Heart right ventricle (tissue), 16 donors: ENCODE results near the gene CA10. TPM values are rescaled to one million over a fixed set of nuclear protein-coding genes. Genes with fewer than 3 reads are reported as not detected.

Experiments
- ATAC-seq, 8 donors: fragments of 200-7000 bp; cut with Tn5 transposase; one replicate each; pipeline ENCODE4 v1.9.1; 2020; ENCODE audit warnings: mild to moderate bottlenecking in 8 of 8, moderate library complexity in 8 of 8, moderate number of reproducible peaks in 1 of 8
- DNase-seq, 2 donors: peaks; one replicate each; pipeline ENCODE4 v3.0.0-alpha.2; 2020
- H3K27ac ChIP-seq, 10 donors: fragments of 200-600 bp; sonication (generic) in 2 of 10; one replicate each; pipeline versions ENCODE4 v1.5.0 to v1.8.0; 2020 to 2022; ENCODE audit warnings: mild to moderate bottlenecking in 3 of 10
- H3K27me3 ChIP-seq, 7 donors: fragments of 200-600 bp; one replicate each; pipeline ENCODE4 v1.8.0; 2021 to 2022; ENCODE audit warnings: mild to moderate bottlenecking in 2 of 7
- H3K36me3 ChIP-seq, 9 donors: fragments of 200-600 bp; sonication (generic) in 1 of 9; one replicate each; pipeline versions ENCODE4 v1.5.0 to v1.8.0; 2020 to 2022; ENCODE audit warnings: mild to moderate bottlenecking in 2 of 9
- H3K4me1 ChIP-seq, 9 donors: fragments of 200-600 bp; sonication (generic) in 1 of 9; one replicate each; pipeline versions ENCODE4 v1.5.0 to v1.8.0; 2020 to 2022; ENCODE audit warnings: mild to moderate bottlenecking in 4 of 9
- H3K4me3 ChIP-seq, 10 donors: fragments of 200-600 bp; sonication (generic) in 2 of 10; one replicate each; pipeline versions ENCODE4 v1.5.0 to v1.8.0; 2020 to 2022; ENCODE audit warnings: mild to moderate bottlenecking in 7 of 10, moderate library complexity in 2 of 10
- H3K9me3 ChIP-seq, 11 donors: fragments of 200-600 bp in 10 of 11; sonication (generic) in 2 of 11; one replicate each; pipeline versions ENCODE4 v1.5.0 to v1.8.0; 2013 to 2022; ENCODE audit warnings: mild to moderate bottlenecking in 2 of 11, control low read depth in 1 of 11, moderate library complexity in 1 of 11
- WGBS, 2 donors: extraction: QIAGEN DNeasy Blood & Tissue Kit; methylation state at CpG; one replicate each; pipeline ENCODE4 v1.1.7; 2013; ENCODE audit warnings: inconsistent platforms in 1 of 2; 5-methylcytosine and 5-hydroxymethylcytosine counted together
- intact Hi-C, 10 donors: fragments of 100-400 bp; cut with DNase I; formaldehyde crosslinking; loops; one replicate each; pipeline versions ENCODE4 v1.11.1 to v1.14.2; 2022
- polyA plus RNA-seq, 2 donors: library from polyadenylated mRNA; stranded (reverse); fragments of 200-250 nt; gene quantifications; one replicate each; pipeline ENCODE4 v1.2.3, GENCODE V29; 2013
- total RNA-seq, 10 donors: library from RNA; stranded (reverse); fragmentation: NEBNext Ultra II Directional in 3 of 10; extraction: Animal tissue kit (Norgen Biotek cat#: 25700) in 3 of 10; gene quantifications; one replicate each; pipeline versions ENCODE4 v1.2.1 to v1.2.4, GENCODE V29; 2021 to 2023
- TF ChIP-seq, protein P1 (sequence below), 9 donors: fragments of 200-600 bp; sonication (generic) in 2 of 9; IDR thresholded peaks; one replicate each; pipeline versions ENCODE4 v1.5.0 to v1.8.0; 2021 to 2022; ENCODE audit warnings: antibody characterized with exemption in 9 of 9, mild to moderate bottlenecking in 5 of 9, moderate library complexity in 1 of 9
- donor health status: Arrhythmogenic right ventricular cardiomyopathy.
- donor health status: ischemic (EF 13 %, LVEDD 7.1; RV severe dilation, severe dysfunction).
- donor health status: healthy with polysubstance abuse.
- donor health status: DM: no; HTN: yes; CAD: no.
- donor health status: DM: no; HTN: no; CAD: no.
- donor health status: ischemic (EF 25% LVEDD 6.9; RV normal size, moderate dysfunction).
- donor health status: ischemic (EF 25% LVEDD 5.7; RV mildly dilated, moderate dysfunction).
- donor health status: healthy.
- donor health status: DM: yes; HTN: yes; CAD: no.
- donor health status: Ischemic cardiomyopathy.
- donor health status: ischemic (EF 35%, LVEDD 5.7; RV mildly dilated, moderate dysfunction).
- donor health status: nonischemic (EF 11% LVEDD 7.7; RV severe dilation, severe dysfunction).
- donor health status: DM: yes; HTN: yes; CAD: no.
- donor health status: PGD.
- donor health status: ischemic (EF 29% LVEDD 5.4; RV normal size, mild dysfunction).
- donor health status: nonischemic (EF 23%, LVEDD 6.1; RV moderate dilation, normal function).

The CA10 gene
- total and polyA plus RNA-seq, 12 donors, result not detected

DNA sequence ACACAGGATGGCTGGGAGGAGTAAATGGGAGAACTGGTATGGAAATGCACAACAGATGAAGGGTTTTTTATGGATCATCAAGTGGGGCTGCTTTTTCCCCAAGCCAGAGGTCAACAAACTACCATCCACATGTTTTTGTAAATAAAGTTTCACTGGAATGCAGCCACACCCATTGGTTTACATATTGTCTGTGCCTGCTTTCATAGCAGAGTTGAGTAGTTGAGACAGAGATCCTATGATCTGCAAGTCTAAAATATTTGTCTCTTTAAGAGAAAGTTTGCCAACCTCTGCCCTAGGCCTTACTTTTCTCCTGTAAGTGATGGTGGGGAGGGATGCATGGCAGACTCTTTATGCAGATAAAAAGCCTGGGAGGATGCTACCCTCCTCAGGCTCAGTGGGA lies 341.4 kb downstream of the CA10 start:
- DNase-seq (no peak), ATAC-seq (no peak)
- Histone ChIP-seq H3K4me3 (no peak overlapping the region), H3K27ac (no peak overlapping the region), H3K27me3 (no peaks in the 10 kb centered on the region), H3K4me1 (no peaks in the 10 kb centered on the region), H3K9me3 (no peaks in the 10 kb centered on the region), H3K36me3 (no peaks in the 10 kb centered on the region)
- TF ChIP-seq, protein P1, sequence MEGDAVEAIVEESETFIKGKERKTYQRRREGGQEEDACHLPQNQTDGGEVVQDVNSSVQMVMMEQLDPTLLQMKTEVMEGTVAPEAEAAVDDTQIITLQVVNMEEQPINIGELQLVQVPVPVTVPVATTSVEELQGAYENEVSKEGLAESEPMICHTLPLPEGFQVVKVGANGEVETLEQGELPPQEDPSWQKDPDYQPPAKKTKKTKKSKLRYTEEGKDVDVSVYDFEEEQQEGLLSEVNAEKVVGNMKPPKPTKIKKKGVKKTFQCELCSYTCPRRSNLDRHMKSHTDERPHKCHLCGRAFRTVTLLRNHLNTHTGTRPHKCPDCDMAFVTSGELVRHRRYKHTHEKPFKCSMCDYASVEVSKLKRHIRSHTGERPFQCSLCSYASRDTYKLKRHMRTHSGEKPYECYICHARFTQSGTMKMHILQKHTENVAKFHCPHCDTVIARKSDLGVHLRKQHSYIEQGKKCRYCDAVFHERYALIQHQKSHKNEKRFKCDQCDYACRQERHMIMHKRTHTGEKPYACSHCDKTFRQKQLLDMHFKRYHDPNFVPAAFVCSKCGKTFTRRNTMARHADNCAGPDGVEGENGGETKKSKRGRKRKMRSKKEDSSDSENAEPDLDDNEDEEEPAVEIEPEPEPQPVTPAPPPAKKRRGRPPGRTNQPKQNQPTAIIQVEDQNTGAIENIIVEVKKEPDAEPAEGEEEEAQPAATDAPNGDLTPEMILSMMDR (IDR thresholded peaks at IDR 0.05), result no peak
- intact Hi-C loops, result no loop called here

DNA sequence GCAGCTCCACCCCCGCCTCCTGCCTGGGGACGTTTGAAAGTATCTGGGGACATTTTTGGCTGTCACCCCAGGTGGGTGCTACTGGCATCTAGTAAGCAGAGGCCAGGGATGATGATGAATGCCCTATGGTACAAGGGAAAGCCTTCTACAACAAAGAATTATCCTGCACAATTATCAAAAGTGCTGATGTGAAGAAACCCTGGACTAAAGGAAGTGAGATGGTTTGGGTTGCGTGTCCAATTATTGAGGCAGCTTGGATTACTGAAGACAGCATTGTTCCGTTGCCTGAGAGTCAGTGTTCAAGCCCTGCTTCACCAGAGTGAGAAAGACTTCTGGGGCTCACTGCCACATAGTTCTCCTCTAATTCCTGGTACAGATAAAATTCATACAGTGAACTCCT lies 343.4 kb downstream of the CA10 start:
- Histone ChIP-seq H3K36me3 (no peaks in the 10 kb centered on the region), H3K4me1 (no peaks in the 10 kb centered on the region), H3K4me3 (no peak overlapping the region), H3K9me3 (no peaks in the 10 kb centered on the region), H3K27ac (no peak overlapping the region), H3K27me3 (no peaks in the 10 kb centered on the region)
- TF ChIP-seq, protein P1 (IDR thresholded peaks at IDR 0.05), result no peak
- WGBS, 2 donors, result 62 to 65% methylated on average over 4 of the region's 4 CpGs
- ATAC-seq (no peak), DNase-seq (no peak)
- intact Hi-C loops, result no loop called here

DNA sequence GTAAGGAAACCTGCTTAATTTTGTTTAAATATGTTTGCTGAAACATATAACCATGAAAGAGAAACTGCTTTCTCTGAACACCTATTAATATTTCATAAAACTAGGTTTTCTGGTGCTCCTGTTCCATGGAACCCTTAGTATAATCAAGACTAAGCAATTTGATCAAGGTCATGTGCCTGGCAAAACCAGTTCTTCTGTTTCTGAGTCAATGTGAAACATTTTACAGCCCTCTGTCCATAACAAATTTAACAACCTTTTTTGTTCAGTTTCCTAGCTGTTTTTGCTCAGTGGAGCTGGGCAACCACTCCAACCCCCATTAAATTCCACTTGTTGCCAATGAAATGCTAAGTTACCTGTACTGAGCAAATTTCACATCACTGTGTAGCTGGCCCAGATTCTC lies 344.0 kb downstream of the CA10 start:
- Histone ChIP-seq H3K27me3 (no peaks in the 10 kb centered on the region), H3K4me3 (no peak overlapping the region), H3K9me3 (no peaks in the 10 kb centered on the region), H3K4me1 (no peaks in the 10 kb centered on the region), H3K36me3 (no peaks in the 10 kb centered on the region), H3K27ac (no peak overlapping the region)
- ATAC-seq (no peak), DNase-seq (no peak)
- intact Hi-C loops, result no loop called here
- TF ChIP-seq, protein P1 (IDR thresholded peaks at IDR 0.05), result no peak

GRCh38 chr17:51813784-51814174 lies 344.7 kb downstream of the CA10 start:
- no peaks in the 10 kb centered on the region for H3K9me3 ChIP-seq
- intact Hi-C loops, result no loop called here
- H3K4me1 ChIP-seq, result no peaks in the 10 kb centered on the region
- TF ChIP-seq, protein P1 (IDR thresholded peaks at IDR 0.05), result no peak
- 72 to 76% methylated on average over 1 of the region's 1 CpG for WGBS, 2 donors
- H3K27ac ChIP-seq, result no peak overlapping the region
- DNase-seq (no peak), ATAC-seq (no peak)
- no peaks in the 10 kb centered on the region for H3K27me3 ChIP-seq
- H3K4me3 ChIP-seq, result no peak overlapping the region
- no peaks in the 10 kb centered on the region for H3K36me3 ChIP-seq
